ENCODE data around the gene INS.

GRCh38 chr11:2169626-2170570, 8.9 kb upstream of the INS start:
- TF ChIP-seq, protein P1, sequence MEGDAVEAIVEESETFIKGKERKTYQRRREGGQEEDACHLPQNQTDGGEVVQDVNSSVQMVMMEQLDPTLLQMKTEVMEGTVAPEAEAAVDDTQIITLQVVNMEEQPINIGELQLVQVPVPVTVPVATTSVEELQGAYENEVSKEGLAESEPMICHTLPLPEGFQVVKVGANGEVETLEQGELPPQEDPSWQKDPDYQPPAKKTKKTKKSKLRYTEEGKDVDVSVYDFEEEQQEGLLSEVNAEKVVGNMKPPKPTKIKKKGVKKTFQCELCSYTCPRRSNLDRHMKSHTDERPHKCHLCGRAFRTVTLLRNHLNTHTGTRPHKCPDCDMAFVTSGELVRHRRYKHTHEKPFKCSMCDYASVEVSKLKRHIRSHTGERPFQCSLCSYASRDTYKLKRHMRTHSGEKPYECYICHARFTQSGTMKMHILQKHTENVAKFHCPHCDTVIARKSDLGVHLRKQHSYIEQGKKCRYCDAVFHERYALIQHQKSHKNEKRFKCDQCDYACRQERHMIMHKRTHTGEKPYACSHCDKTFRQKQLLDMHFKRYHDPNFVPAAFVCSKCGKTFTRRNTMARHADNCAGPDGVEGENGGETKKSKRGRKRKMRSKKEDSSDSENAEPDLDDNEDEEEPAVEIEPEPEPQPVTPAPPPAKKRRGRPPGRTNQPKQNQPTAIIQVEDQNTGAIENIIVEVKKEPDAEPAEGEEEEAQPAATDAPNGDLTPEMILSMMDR (IDR thresholded peaks at IDR 0.05), result no peak
- no peak for TF ChIP-seq ZFX (IDR thresholded peaks at IDR 0.05; ENCODE audit: borderline replicate concordance)
